ENCODE data around the gene RPS6KC1. TPM values are rescaled to one million over a fixed set of nuclear protein-coding genes. Genes with fewer than 3 reads are reported as not detected.
"Not testable (repeated sequence)": the region's sequence is repeated elsewhere in the genome, so short reads cannot be mapped to it uniquely, and the experiment has no call there.

RPS6KC1 gene
- total RNA-seq, 1 experiment from 2014 or later: 16.4 TPM

- intact Hi-C loops (cut with micrococcal nuclease; ENCODE audit: unreplicated experiment): no loop called here
Measured at GRCh38 chr1:213154056-213154685, 103.1 kb downstream of the RPS6KC1 start.

GRCh38 chr1:213159376-213159775, 108.3 kb downstream of the RPS6KC1 start:
- Histone ChIP-seq H3K79me2 (ENCODE audit: low read depth) (no peaks in the 10 kb centered on the region), H3K36me3 (ENCODE audit: low read depth) (no peaks in the 10 kb centered on the region), H3K9me2 (ENCODE audit: insufficient read depth) (no peaks in the 10 kb centered on the region; the same call in 1 of the 2 replicates), H4K20me1 (ENCODE audit: insufficient read depth) (no peaks in the 10 kb centered on the region), H3K4me2 (no peak overlapping the region), H3K4me3 (no peak overlapping the region), H3K4me1 (replicated peaks; ENCODE audit: insufficient read depth) (no peaks in the 10 kb centered on the region), H3K27me3 (ENCODE audit: insufficient read depth, low read depth) (no peaks in the 10 kb centered on the region), H3K9me3 (ENCODE audit: insufficient read depth, low read depth) (no peaks in the 10 kb centered on the region), H3F3A (ENCODE audit: insufficient read depth, low read depth) (no peaks in the 10 kb centered on the region), H3K27ac (no peak overlapping the region), H2AFZ (no peak overlapping the region)
- no TSS peak for BruUV-seq (replicated peaks)
- intact Hi-C loops (cut with micrococcal nuclease; ENCODE audit: unreplicated experiment): no loop called here
- no peak for DNase-seq
- TF ChIP-seq EZH2 (IDR thresholded peaks at IDR 0.05; ENCODE audit: low read depth) (no peak), CTCF (conservative IDR thresholded peaks at IDR 0.05) (no peak)
- POLR2A ChIA-PET (ENCODE audit: unreplicated experiment): no interaction called here
- CTCF ChIA-PET: no interaction called here

More at GRCh38 chr1:213154056-213154685, 103.1 kb downstream of the RPS6KC1 start:
- CTCF ChIA-PET: no interaction called here
- TF ChIP-seq EZH2 (IDR thresholded peaks at IDR 0.05; ENCODE audit: low read depth) (no peak), CTCF (conservative IDR thresholded peaks at IDR 0.05) (no peak)
- Histone ChIP-seq H3K4me1 (replicated peaks; ENCODE audit: insufficient read depth) (no peaks in the 10 kb centered on the region), H3K9me2 (ENCODE audit: insufficient read depth) (no peaks in the 10 kb centered on the region), H2AFZ (no peak overlapping the region), H3K9me3 (ENCODE audit: insufficient read depth, low read depth) (no peaks in the 10 kb centered on the region), H3K27ac (no peak overlapping the region), H3K36me3 (ENCODE audit: low read depth) (no peaks in the 10 kb centered on the region), H3K27me3 (ENCODE audit: insufficient read depth, low read depth) (no peaks in the 10 kb centered on the region), H3K4me2 (no peak overlapping the region), H4K20me1 (ENCODE audit: insufficient read depth) (no peaks in the 10 kb centered on the region), H3F3A (ENCODE audit: insufficient read depth, low read depth) (no peaks in the 10 kb centered on the region; the same call in 1 of the 2 replicates), H3K4me3 (no peak overlapping the region), H3K79me2 (ENCODE audit: low read depth) (no peaks in the 10 kb centered on the region)
- POLR2A ChIA-PET (ENCODE audit: unreplicated experiment): no interaction called here
- DNase-seq: no peak
- BruUV-seq (replicated peaks): no TSS peak

GRCh38 chr1:213160442-213160841, 109.4 kb downstream of the RPS6KC1 start:
- H3K4me3 ChIP-seq; H3K27me3 ChIP-seq (ENCODE audit: insufficient read depth, low read depth); BruUV-seq (replicated peaks); H3K4me1 ChIP-seq (replicated peaks; ENCODE audit: insufficient read depth); H3K4me2 ChIP-seq; H3K9me2 ChIP-seq (ENCODE audit: insufficient read depth); H3K79me2 ChIP-seq (ENCODE audit: low read depth); intact Hi-C loops (cut with micrococcal nuclease; ENCODE audit: unreplicated experiment); H2AFZ ChIP-seq; H3K27ac ChIP-seq; H3K9me3 ChIP-seq (ENCODE audit: insufficient read depth, low read depth); POLR2A ChIA-PET (ENCODE audit: unreplicated experiment); H3K36me3 ChIP-seq (ENCODE audit: low read depth); H4K20me1 ChIP-seq (ENCODE audit: insufficient read depth); DNase-seq; H3F3A ChIP-seq (ENCODE audit: insufficient read depth, low read depth); CTCF ChIA-PET: not testable (repeated sequence)

- no peaks in the 10 kb centered on the region for H3K27me3 ChIP-seq (ENCODE audit: insufficient read depth, low read depth)
- no peaks in the 10 kb centered on the region for H3K4me1 ChIP-seq (replicated peaks; ENCODE audit: insufficient read depth)
- H3K4me3 ChIP-seq: no peak overlapping the region
- ChIA-PET POLR2A (ENCODE audit: unreplicated experiment) (no interaction called here), CTCF (no interaction called here)
- H3K27ac ChIP-seq: no peak overlapping the region
- intact Hi-C loops (cut with micrococcal nuclease; ENCODE audit: unreplicated experiment): no loop called here
- H2AFZ ChIP-seq: no peak overlapping the region
- H4K20me1 ChIP-seq (ENCODE audit: insufficient read depth): no peaks in the 10 kb centered on the region
- no peak for DNase-seq
- no TSS peak for BruUV-seq (replicated peaks)
- H3K36me3 ChIP-seq (ENCODE audit: low read depth): no peaks in the 10 kb centered on the region
- no peaks in the 10 kb centered on the region for H3K9me3 ChIP-seq (ENCODE audit: insufficient read depth, low read depth)
- no peaks in the 10 kb centered on the region; the same call in 1 of the 2 replicates for H3K9me2 ChIP-seq (ENCODE audit: insufficient read depth)
- H3K79me2 ChIP-seq (ENCODE audit: low read depth): no peaks in the 10 kb centered on the region
- no peaks in the 10 kb centered on the region for H3F3A ChIP-seq (ENCODE audit: insufficient read depth, low read depth)
- TF ChIP-seq EZH2 (IDR thresholded peaks at IDR 0.05; ENCODE audit: low read depth) (no peak), CTCF (conservative IDR thresholded peaks at IDR 0.05) (no peak)
- no peak overlapping the region for H3K4me2 ChIP-seq
Measured at GRCh38 chr1:213162338-213162737, 111.3 kb downstream of the RPS6KC1 start.

Data from PC-9 (cell line).